Activated CD8-positive, alpha-beta T cell treated with anti-CD3 and anti-CD28 coated beads, Interleukin-2, amount 10 ng/mL, durations not matched to agents 7 days and 5 days (primary cell): ENCODE data around the gene RECQL. TPM values are rescaled to one million over a fixed set of nuclear protein-coding genes. Genes with fewer than 3 reads are reported as not detected.
A peak's percentile ranks its signal among the peaks of the same experiment; 100 is the strongest.
"Not testable (repeated sequence)": the region's sequence is repeated elsewhere in the genome, so short reads cannot be mapped to it uniquely, and the experiment has no call there.

Experiments used
- ATAC-seq: fragments of 150-1000 bp; cut with Tn5 transposase; one replicate; pipeline ENCODE4 v1.10.0; 2021; ENCODE audit warnings: moderate library complexity
- CTCF ChIA-PET: fragments of 350-600 bp; sonication (Branson Sonifier 250); formaldehyde crosslinking; loops from one replicate; lab custom pipeline; 2021; ENCODE audit warnings: antibody characterized with exemption; lab: Charles Lee
- POLR2A ChIA-PET: fragments of 350-600 bp; sonication (Branson Sonifier 250); formaldehyde crosslinking; loops from one replicate; lab custom pipeline; 2021; ENCODE audit warnings: antibody characterized with exemption; lab: Charles Lee
- DNase-seq: peaks from one replicate; pipeline ENCODE4 v3.0.0-alpha.2; 2020
- H3K27ac Mint-ChIP-seq: one replicate; pipeline ENCODE4 v1.8.0; 2021; ENCODE audit warnings: mild to moderate bottlenecking, mixed read lengths
- H3K27me3 Mint-ChIP-seq: one replicate; pipeline ENCODE4 v1.8.0; 2021; ENCODE audit warnings: low read depth, mixed read lengths
- H3K36me3 Mint-ChIP-seq: one replicate; pipeline ENCODE4 v1.8.0; 2021; ENCODE audit warnings: low read depth, mixed read lengths
- H3K4me1 Mint-ChIP-seq: one replicate; pipeline ENCODE4 v1.8.0; 2021; ENCODE audit warnings: low read depth, mixed read lengths
- H3K4me3 Mint-ChIP-seq: one replicate; pipeline ENCODE4 v1.8.0; 2021; ENCODE audit warnings: mild to moderate bottlenecking, mixed read lengths
- H3K9me3 Mint-ChIP-seq: one replicate; pipeline ENCODE4 v1.8.0; 2022; ENCODE audit warnings: mixed read lengths; ENCODE audit not compliant: insufficient read depth
- total RNA-seq, 2 experiments: library from RNA; stranded (reverse); gene quantifications; one replicate each; pipeline ENCODE4 v1.2.3, GENCODE V29; 2021

The RECQL gene
- total RNA-seq, 2 experiments from 2014 or later: 92.3 to 92.6 TPM

DNA sequence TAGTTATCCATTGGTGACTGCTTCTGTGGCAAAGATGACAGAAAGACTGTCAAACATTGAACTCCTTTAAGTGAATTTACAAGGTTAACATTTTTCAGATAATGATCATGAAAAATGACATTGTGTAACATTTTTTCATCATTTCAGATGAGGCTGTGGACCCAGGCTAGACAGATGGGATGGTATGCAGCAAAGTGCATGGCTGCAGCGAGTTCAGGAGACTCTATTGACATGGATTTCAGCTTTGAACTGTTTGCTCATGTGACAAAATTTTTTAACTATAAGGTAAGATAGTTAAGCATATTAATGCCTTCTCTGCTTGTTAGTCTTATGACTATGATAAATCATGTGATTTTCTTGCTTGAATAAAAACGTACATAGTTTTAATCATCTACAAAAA is 34.1 kb downstream of the RECQL start:
- POLR2A ChIA-PET: not testable (repeated sequence)

DNA sequence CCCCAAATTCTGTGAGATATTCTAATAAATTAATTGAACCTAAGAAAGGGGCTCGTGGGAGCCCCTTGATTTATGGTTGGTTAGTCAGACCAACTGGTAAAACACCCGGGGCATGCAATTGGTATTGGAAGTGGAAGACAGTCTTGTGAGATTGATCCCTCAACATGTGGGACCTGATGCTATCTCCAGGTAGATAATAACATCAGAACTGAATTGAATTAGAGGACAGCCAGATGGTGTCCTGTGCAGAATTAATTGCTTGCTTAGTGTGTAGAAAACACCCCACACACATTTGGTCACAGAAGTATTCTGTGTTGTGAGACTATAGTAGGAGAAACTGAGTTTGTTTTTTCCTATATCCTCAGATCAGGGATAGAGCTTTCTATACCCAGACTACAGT is 42.0 kb downstream of the RECQL start:
- Mint-ChIP-seq H3K4me3 (no peak overlapping the region), H3K27me3 (no peaks in the 10 kb centered on the region), H3K9me3 (peaks cover 5% of the 10 kb centered on the region), H3K36me3 (peaks cover 64% of the 10 kb centered on the region), H3K4me1 (peaks cover 44% of the 10 kb centered on the region), H3K27ac (no peak overlapping the region)
- no peak for DNase-seq
- no peak for ATAC-seq
- ChIA-PET CTCF (no interaction called here), POLR2A (no interaction called here)

More for the DNA sequence above, 34.1 kb downstream of the RECQL start:
- H3K9me3 Mint-ChIP-seq, H3K27ac Mint-ChIP-seq, ATAC-seq, DNase-seq, CTCF ChIA-PET, H3K27me3 Mint-ChIP-seq, H3K4me3 Mint-ChIP-seq, H3K4me1 Mint-ChIP-seq: not testable (repeated sequence)
- peaks cover 64% of the 10 kb centered on the region for H3K36me3 Mint-ChIP-seq

DNA sequence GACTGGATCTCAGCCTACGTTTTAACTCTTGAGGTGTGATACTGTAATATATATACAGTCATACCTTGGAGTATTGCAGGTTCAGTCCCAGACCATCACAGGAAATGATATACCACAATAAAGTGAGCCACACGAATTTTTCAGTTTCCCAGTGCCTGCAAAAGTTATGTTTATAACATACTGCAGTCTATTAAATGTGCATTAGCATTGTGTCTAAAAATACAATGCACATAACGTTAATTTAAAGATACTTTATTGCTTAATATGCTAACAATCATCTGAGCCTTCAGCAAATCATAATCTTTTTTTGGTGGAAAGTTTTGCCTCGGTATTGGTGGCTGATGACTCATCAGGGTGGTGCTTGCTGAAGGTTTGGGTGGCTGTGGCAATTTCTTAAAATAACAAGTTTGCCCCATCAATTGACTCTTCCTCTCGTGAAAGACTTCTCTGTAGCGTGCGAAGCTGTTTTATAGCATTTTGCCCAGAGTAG is 45.1 kb downstream of the RECQL start:
- Mint-ChIP-seq H3K4me1 (peaks cover 57% of the 10 kb centered on the region), H3K4me3 (peak overlapping the region; percentile 64), H3K27me3 (no peaks in the 10 kb centered on the region), H3K36me3 (peaks cover 59% of the 10 kb centered on the region), H3K9me3 (peaks cover 5% of the 10 kb centered on the region), H3K27ac (peak overlapping the region; percentile 95)
- POLR2A ChIA-PET: interaction anchor here (3.4 kb wide), 1 partner anchor 45 kb away, joined by 13 read pairs; the partner anchor contains the start of genes GOLT1B and RECQL
- peak; percentile 77 for DNase-seq
- CTCF ChIA-PET: no interaction called here
- ATAC-seq: peak; percentile 90

DNA sequence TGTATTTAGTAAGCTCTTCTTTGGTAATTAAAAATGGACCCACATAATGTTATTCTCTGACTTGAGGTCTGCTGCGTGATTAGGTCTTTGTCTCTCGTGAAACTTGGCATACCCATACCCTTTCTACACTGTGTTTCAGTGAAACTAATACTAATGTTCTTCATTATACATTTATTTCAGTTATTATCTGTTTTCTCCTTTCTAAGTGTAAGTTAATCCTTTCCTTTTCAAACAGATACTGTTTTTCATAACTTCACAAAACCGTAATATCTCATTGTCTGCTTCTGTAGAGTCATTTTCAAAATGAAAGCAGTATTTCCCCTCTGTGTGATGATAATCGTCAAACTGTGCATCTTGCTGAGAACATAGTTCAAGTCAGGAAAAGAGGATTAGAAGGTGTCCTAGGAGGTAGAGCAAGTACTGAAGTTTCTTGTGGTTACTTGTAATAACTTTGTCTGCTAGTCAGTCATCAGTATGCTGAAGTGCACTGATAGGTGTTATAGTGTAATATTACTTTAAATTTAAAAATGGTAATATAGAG is 48.1 kb downstream of the RECQL start:
- CTCF ChIA-PET: interaction anchor here (1.5 kb wide), 1 partner anchor 160 kb away, joined by 3 read pairs; no protein-coding TSS in a partner anchor
- POLR2A ChIA-PET: interaction anchor here (2.7 kb wide), 1 partner anchor 16 kb away, joined by 11 read pairs; the partner anchor contains the start of gene PYROXD1
- H3K9me3 Mint-ChIP-seq: peaks cover 4% of the 10 kb centered on the region
- peaks cover 58% of the 10 kb centered on the region for H3K36me3 Mint-ChIP-seq
- no peaks in the 10 kb centered on the region for H3K27me3 Mint-ChIP-seq
- peak overlapping the region; percentile 22 for H3K4me3 Mint-ChIP-seq
- ATAC-seq (no peak), DNase-seq (no peak)
- peak overlapping the region; percentile 83 for H3K27ac Mint-ChIP-seq
- peaks cover 50% of the 10 kb centered on the region for H3K4me1 Mint-ChIP-seq

DNA sequence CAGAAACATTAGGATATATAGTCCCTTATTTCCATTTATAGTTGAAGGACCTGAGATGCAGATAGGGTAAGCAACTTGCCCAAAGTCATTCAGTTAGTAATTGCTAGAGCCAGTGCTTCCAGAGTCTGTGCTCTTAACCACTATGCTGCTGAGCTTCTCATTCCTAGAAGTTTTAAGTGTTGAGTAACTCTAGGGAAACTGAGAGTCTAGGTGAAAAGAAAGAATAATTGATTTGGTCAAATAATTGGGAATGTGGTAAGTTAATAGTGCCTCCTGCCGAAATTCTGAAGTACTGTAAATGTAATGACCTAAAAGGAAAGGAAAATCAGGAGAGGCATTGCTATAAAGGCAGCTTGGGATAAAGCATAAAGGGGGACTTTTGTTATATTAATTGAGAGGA is 49.9 kb downstream of the RECQL start:
- no peak overlapping the region for H3K27ac Mint-ChIP-seq
- H3K4me3 Mint-ChIP-seq: no peak overlapping the region
- ChIA-PET CTCF (interaction anchor here (1.5 to 1.6 kb wide), 2 partner anchors 14 to 162 kb away, joined by 3 to 5 read pairs; partner anchors contain the start of gene PYROXD1), POLR2A (interaction anchor here (2.7 kb wide), 1 partner anchor 14 kb away, joined by 11 read pairs; the partner anchor contains the start of gene PYROXD1)
- H3K4me1 Mint-ChIP-seq: peaks cover 32% of the 10 kb centered on the region
- H3K9me3 Mint-ChIP-seq: no peaks in the 10 kb centered on the region
- H3K27me3 Mint-ChIP-seq: no peaks in the 10 kb centered on the region
- peaks cover 48% of the 10 kb centered on the region for H3K36me3 Mint-ChIP-seq
- DNase-seq: no peak
- no peak for ATAC-seq

DNA sequence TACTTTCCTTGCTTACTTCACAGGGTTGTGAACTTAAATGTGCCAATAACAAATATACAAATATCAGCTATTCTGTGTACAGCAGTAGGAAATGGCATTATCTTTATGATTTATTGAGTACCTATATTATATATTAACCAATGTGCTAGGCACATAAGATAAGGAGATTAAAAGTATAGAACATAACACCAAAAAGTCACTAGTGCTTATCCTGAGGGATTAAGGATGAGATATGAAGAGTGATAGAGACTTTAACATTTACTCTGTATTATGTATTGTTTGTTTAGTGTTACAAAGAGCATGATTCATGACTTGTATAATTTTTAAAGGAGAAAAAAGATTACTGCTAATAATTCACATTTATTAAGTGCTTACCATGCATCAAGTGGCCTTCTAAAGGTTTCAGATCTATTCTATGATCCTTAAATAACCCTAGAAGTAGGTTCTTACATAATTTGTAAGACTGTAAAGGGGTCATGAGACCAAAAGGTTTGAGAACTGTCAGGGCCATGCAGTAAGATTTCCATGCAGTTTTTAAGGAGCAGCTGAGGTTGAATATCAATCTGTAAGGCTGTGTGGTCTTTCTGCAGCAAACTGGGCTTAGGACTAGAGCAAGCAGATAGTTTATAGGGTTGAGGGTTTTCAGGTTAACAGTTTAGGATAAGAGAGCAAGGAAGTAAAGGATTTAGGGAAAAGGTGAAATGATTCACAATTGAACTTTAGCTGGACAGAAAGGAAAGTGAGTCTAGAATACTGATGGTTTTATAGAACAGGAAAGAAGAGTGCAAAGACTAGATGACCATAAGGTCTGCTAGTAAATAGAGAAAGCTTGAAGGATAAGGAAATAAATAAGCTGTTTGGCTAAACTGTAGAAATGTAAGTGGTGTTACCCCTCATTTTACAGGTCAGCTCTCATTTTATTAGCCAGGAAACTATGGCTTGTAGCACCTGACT is 57.0 kb downstream of the RECQL start:
- Mint-ChIP-seq H3K27ac (no peak overlapping the region), H3K4me3 (no peak overlapping the region), H3K27me3 (no peaks in the 10 kb centered on the region), H3K4me1 (peaks cover 22% of the 10 kb centered on the region), H3K9me3 (no peaks in the 10 kb centered on the region), H3K36me3 (peaks cover 58% of the 10 kb centered on the region)
- ChIA-PET CTCF (interaction anchor here (1.2 kb wide), 1 partner anchor 253 kb away, joined by 3 read pairs; no protein-coding TSS in a partner anchor), POLR2A (interaction anchor here (0.6 to 1.8 kb wide), 2 partner anchors 57 to 204 kb away, joined by 3 to 5 read pairs; partner anchors contain the start of genes GOLT1B and RECQL)
- DNase-seq (no peak), ATAC-seq (no peak)

DNA sequence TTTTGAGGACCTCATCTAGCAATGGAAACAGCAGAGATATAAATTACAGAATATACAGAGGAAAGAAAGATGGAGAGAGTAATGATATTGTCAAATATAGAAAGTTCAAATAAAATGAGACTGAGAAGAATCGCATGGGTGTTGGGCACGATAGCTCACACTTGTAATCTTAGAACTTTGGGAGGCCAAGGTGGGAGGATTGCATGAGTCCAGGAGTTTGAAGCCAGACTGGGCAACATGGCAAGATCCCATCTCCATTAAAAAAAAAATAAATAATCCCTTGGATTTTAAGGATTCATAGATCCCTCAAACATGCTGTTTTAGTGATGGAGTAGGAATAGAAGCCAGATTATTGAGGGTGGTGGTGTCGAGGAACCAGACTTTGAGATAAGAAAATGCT is 62.1 kb downstream of the RECQL start:
- H3K4me1 Mint-ChIP-seq: peaks cover 33% of the 10 kb centered on the region
- H3K27me3 Mint-ChIP-seq: peaks cover 14% of the 10 kb centered on the region
- peaks cover 36% of the 10 kb centered on the region for H3K36me3 Mint-ChIP-seq
- CTCF ChIA-PET: interaction anchor here (1.4 kb wide), 1 partner anchor 10 kb away, joined by 3 read pairs; no protein-coding TSS in a partner anchor
- peak overlapping the region; percentile 94 for H3K27ac Mint-ChIP-seq
- no peak for ATAC-seq
- POLR2A ChIA-PET: interaction anchor here (0.8 kb wide), 1 partner anchor 41 kb away, joined by 3 read pairs; no protein-coding TSS in a partner anchor
- DNase-seq: no peak
- peak overlapping the region; percentile 92 for H3K4me3 Mint-ChIP-seq
- H3K9me3 Mint-ChIP-seq: no peaks in the 10 kb centered on the region

DNA sequence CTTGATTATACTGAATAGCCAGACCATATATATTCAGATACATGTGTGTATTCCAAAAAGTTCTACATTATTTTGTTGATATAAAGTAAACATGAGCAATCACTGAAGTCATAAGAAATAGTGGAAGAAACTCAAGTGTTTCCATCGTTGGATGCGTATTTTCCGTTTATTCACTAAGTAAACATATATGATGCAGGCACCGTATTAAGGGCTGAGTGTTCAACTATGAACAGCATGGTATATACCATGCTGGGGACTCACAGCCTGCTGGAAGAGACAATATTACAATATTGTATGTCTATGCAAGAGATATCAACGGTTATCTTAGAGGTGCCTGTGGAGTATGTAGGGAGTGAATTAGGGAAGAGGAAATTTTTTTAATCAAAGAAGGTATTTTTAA is 62.8 kb downstream of the RECQL start:
- Mint-ChIP-seq H3K4me1 (peaks cover 33% of the 10 kb centered on the region), H3K27me3 (peaks cover 15% of the 10 kb centered on the region)
- no peak for ATAC-seq

DNA sequence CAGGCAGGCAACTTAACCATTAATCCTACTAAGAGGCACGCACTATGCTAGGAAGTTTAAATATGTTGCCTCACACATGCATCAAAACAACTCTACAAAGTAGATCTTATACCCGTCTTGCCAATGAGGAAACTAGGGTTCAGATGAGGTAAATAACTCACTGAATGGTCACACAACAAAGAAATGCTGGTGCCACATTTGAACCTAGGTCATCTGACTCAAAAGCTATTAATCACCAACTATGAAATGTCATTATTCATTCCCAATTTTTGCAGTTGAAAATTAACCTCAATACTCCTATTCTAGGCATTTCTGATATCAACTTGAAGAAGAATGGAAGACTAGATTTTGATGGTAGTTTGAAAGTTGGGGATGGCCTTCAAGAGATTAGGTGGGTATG is 66.7 kb downstream of the RECQL start:
- ChIA-PET CTCF (interaction anchor here (1.2 kb wide), 1 partner anchor 243 kb away, joined by 3 read pairs; no protein-coding TSS in a partner anchor), POLR2A (no interaction called here)
- DNase-seq (no peak), ATAC-seq (no peak)
- H3K27me3 Mint-ChIP-seq: peaks cover 16% of the 10 kb centered on the region
- H3K9me3 Mint-ChIP-seq: no peaks in the 10 kb centered on the region
- H3K4me1 Mint-ChIP-seq: peaks cover 18% of the 10 kb centered on the region
- no peak overlapping the region for H3K4me3 Mint-ChIP-seq
- no peak overlapping the region for H3K27ac Mint-ChIP-seq
- peaks cover 10% of the 10 kb centered on the region for H3K36me3 Mint-ChIP-seq

More for the DNA sequence above, 62.8 kb downstream of the RECQL start:
- no peaks in the 10 kb centered on the region for H3K9me3 Mint-ChIP-seq
- ChIA-PET POLR2A (interaction anchor here (0.8 to 2.2 kb wide), 4 partner anchors 13 to 219 kb away, joined by 3 to 13 read pairs (median 10); partner anchors contain the start of genes GOLT1B, LDHB and RECQL), CTCF (interaction anchor here (1.4 kb wide), 1 partner anchor 11 kb away, joined by 3 read pairs; no protein-coding TSS in a partner anchor)
- no peak for DNase-seq
- peaks cover 32% of the 10 kb centered on the region for H3K36me3 Mint-ChIP-seq
- H3K4me3 Mint-ChIP-seq: peak overlapping the region; percentile 92
- H3K27ac Mint-ChIP-seq: peak overlapping the region; percentile 94

DNA sequence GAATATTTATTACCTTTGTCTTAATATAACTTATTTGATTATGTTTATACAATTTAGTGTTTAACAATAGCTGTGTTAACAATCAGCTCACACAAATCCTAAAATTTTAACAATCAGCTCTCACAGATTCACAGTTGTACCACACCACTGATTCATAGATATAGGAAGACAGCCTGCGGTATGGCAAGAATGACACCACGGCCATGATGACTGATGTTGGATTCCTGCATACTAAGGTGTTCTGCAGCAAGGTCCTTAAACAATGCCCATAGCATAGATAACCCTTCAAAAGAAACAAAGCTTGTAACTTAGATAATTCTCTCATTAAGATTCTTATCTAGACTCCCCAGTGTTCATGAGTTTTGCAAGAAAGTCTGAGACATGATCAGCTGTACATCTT is 67.9 kb downstream of the RECQL start:
- H3K9me3 Mint-ChIP-seq: no peaks in the 10 kb centered on the region
- no peak overlapping the region for H3K27ac Mint-ChIP-seq
- ATAC-seq (no peak), DNase-seq (no peak)
- peaks cover 3% of the 10 kb centered on the region for H3K36me3 Mint-ChIP-seq
- ChIA-PET POLR2A (no interaction called here), CTCF (interaction anchor here (1.1 kb wide), 1 partner anchor 15 kb away, joined by 3 read pairs; no protein-coding TSS in a partner anchor)
- H3K27me3 Mint-ChIP-seq: peaks cover 16% of the 10 kb centered on the region
- peaks cover 6% of the 10 kb centered on the region for H3K4me1 Mint-ChIP-seq
- no peak overlapping the region for H3K4me3 Mint-ChIP-seq

DNA sequence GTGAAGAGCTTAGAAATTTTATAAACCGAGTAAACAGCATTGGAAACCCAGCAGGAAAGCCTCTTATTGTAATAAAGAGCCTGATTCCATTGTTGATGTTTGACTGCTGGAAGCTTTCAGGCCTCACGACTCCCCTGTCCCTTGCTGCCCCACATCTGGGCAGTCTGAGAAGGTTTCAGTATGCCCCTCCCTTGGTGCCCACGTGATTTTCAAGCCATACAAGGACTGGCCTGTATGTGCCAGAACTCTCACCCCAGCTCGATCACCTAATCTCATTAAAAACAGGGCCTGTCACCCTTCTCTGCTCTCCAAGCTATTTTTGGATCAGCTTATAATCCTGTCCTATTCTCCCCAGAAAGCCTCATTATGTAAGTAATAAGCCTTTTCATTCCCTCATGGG is 71.4 kb downstream of the RECQL start:
- Mint-ChIP-seq H3K9me3 (no peaks in the 10 kb centered on the region), H3K36me3 (no peaks in the 10 kb centered on the region), H3K27me3 (peaks cover 7% of the 10 kb centered on the region), H3K4me3 (no peak overlapping the region), H3K4me1 (no peaks in the 10 kb centered on the region), H3K27ac (no peak overlapping the region)
- CTCF ChIA-PET: no interaction called here
- POLR2A ChIA-PET: no interaction called here
- no peak for DNase-seq
- no peak for ATAC-seq
